Esophagus squamous epithelium (tissue), 5 donors: ENCODE measurements around the gene GLI2. TPM values are rescaled to one million over a fixed set of nuclear protein-coding genes. Genes with fewer than 3 reads are reported as not detected.

Experiments
- DNase-seq: peaks from one replicate; lab custom pipeline; 2025; lab: John Stamatoyannopoulos, UW
- H3K27ac ChIP-seq, 4 donors: fragments of 200-600 bp; sonication (generic); one replicate each; pipeline ENCODE4 v1.5.1; 2016 to 2019; ENCODE audit warnings: mild to moderate bottlenecking in 1 of 4
- H3K27me3 ChIP-seq, 4 donors: fragments of 200-600 bp; sonication (generic); 1 replicate in 3 of 4; 2 replicates in 1 of 4; pipeline versions ENCODE4 v1.5.1 to v1.6.0; 2017 to 2021; ENCODE audit warnings: antibody characterized with exemption in 1 of 4
- H3K36me3 ChIP-seq, 3 donors: fragments of 200-600 bp; sonication (generic); one replicate each; pipeline ENCODE4 v1.5.1; 2016 to 2019
- H3K4me1 ChIP-seq, 3 donors: fragments of 200-600 bp; sonication (generic); one replicate each; pipeline ENCODE4 v1.5.1; 2017 to 2019
- H3K4me3 ChIP-seq, 4 donors: fragments of 200-600 bp; sonication (generic); 1 replicate in 3 of 4; 2 replicates in 1 of 4; pipeline ENCODE4 v1.5.1; 2016 to 2019; ENCODE audit warnings: mild to moderate bottlenecking in 2 of 4, moderate library complexity in 1 of 4
- H3K9me3 ChIP-seq, 3 donors: fragments of 200-600 bp; sonication (generic); one replicate each; pipeline ENCODE4 v1.5.1; 2016 to 2019
- CTCF ChIP-seq, 6 experiments: fragments of 450-650 bp in 4 of 6; fragments of 200-600 bp in 2 of 6; sonication (generic) in 2 of 6; IDR thresholded peaks; one replicate each; pipeline ENCODE4 v1.5.1; 2016 to 2019; ENCODE audit warnings: antibody characterized with exemption in 6 of 6, mild to moderate bottlenecking in 4 of 6, moderate library complexity in 4 of 6
- POLR2A ChIP-seq, 4 donors: fragments of 450-650 bp; IDR thresholded peaks; one replicate each; pipeline ENCODE4 v1.6.1; 2017; ENCODE audit warnings: antibody characterized with exemption in 4 of 4, mild to moderate bottlenecking in 4 of 4, moderate library complexity in 3 of 4
- WGBS, 2 donors: methylation state at CpG; one replicate each; pipeline ENCODE4 v1.1.5; 2018; 5-methylcytosine and 5-hydroxymethylcytosine counted together
- intact Hi-C: fragments of 100-400 bp; cut with DNase I; formaldehyde crosslinking; loops from one replicate; pipeline ENCODE4 v1.15.0; 2022
- total RNA-seq, 4 donors: library from RNA; depleted of rRNA; stranded (reverse); fragments of >200 nt; gene quantifications; one replicate each; pipeline ENCODE4 v1.1.0, GENCODE V29; 2016
- donor health status: DM: yes; HTN: yes; CAD: no.

GLI2 gene
- total RNA-seq, 4 donors from 2014 or later: 1.1 to 2.7 (median 1.9) TPM

DNA sequence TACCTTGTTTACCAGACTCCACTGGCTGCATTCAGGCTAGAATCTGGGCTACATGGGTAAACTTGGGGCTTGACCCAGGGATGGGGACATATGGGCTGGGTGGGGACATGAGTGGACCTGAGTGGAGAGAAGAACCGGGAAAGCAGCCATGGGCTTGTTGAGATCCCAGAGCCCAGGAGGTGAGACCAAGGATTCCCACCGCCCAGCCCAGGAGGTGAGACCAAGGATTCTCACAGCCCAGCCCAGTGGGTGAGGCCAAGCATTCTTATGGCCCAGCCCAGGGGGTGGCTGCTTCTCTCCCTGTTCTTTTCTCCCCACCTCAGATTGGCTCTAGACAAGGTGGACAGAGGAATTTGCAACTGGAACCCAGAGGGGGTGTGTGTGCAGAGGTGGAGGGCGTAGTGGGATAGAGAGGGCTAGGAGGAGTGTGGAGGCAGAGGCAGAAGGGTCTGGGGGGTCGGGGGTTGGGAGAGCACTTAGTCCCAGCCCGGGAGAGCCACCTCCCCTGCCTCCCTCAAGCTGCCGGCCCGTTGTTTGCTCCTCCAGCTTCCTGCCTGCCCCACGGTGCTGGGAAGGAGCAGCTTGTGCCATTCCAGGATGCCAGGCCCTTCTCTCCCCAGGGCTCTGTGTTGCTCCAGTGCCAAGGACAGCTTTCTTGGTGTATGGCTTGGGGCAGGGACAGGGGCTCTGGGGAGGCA lies 25.6 kb downstream of the GLI2 start:
- H3K4me1 ChIP-seq: peaks cover 4 to 46% (median 28%) of the 10 kb centered on the region in 3 donors
- no peak overlapping the region for H3K27ac ChIP-seq
- intact Hi-C loops: no loop called here
- H3K4me3 ChIP-seq: no peak overlapping the region
- 52 to 64% methylated on average over 5 to 6 of the region's 8 CpGs for WGBS, 2 donors
- peaks cover 0 to 4% (median 0%) of the 10 kb centered on the region in 4 donors for H3K27me3 ChIP-seq
- no peaks in the 10 kb centered on the region for H3K9me3 ChIP-seq
- TF ChIP-seq CTCF (IDR thresholded peaks at IDR 0.05) (no peak), POLR2A (IDR thresholded peaks at IDR 0.05) (no peak)
- no peaks in the 10 kb centered on the region for H3K36me3 ChIP-seq
- no peak for DNase-seq

GRCh38 chr2:120761911-120762310 lies 26.2 kb downstream of the GLI2 start:
- Histone ChIP-seq H3K27me3 (peaks cover 0 to 5% (median 0%) of the 10 kb centered on the region in 4 donors), H3K27ac (no peak overlapping the region), H3K4me1 (peaks cover 4 to 48% (median 28%) of the 10 kb centered on the region in 3 donors), H3K9me3 (no peaks in the 10 kb centered on the region), H3K4me3 (no peak overlapping the region), H3K36me3 (no peaks in the 10 kb centered on the region)
- intact Hi-C loops: no loop called here
- WGBS, 2 donors: 100% methylated on average over 1 of the region's 5 CpGs
- TF ChIP-seq POLR2A (IDR thresholded peaks at IDR 0.05) (no peak), CTCF (IDR thresholded peaks at IDR 0.05) (no peak)
- DNase-seq: no peak

- Histone ChIP-seq H3K9me3 (no peaks in the 10 kb centered on the region), H3K4me3 (no peak overlapping the region), H3K27me3 (peaks cover 0 to 5% (median 0%) of the 10 kb centered on the region in 4 donors), H3K36me3 (no peaks in the 10 kb centered on the region), H3K27ac (no peak overlapping the region), H3K4me1 (peaks cover 4 to 47% (median 28%) of the 10 kb centered on the region in 3 donors)
- intact Hi-C loops: no loop called here
- no peak for DNase-seq
- 92 to 97% methylated on average over 9 to 12 of the region's 15 CpGs for WGBS, 2 donors
- TF ChIP-seq POLR2A (IDR thresholded peaks at IDR 0.05) (no peak), CTCF (IDR thresholded peaks at IDR 0.05) (no peak)
These were observed 26.8 kb downstream of the GLI2 start for GRCh38 chr2:120762341-120763061.

DNA sequence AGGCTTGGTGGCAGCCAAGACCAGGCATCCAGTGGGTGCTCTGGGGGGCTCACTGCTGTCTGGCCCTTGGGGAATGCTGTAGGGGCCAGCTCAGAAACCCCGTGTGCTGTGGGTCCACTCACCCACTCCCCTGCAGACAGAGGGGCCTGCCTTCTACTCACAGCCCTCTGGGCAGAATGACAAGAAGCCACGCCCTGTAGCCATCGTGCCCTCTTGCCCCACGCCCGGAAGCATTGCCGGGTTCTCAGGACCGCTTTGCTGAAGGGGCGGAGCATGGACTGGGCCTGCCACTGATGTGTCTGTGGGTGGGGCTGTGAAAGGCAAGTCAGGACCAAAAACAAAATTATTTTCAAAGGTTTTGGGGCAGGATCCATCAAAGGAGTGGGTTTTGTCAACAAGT lies 27.8 kb downstream of the GLI2 start:
- TF ChIP-seq CTCF (IDR thresholded peaks at IDR 0.05) (no peak), POLR2A (IDR thresholded peaks at IDR 0.05) (no peak)
- no peaks in the 10 kb centered on the region for H3K36me3 ChIP-seq
- no peak for DNase-seq
- H3K27ac ChIP-seq: peak overlapping the region in 1 of 4 donors; percentile 44
- H3K4me1 ChIP-seq: peaks cover 4 to 37% (median 21%) of the 10 kb centered on the region in 3 donors
- intact Hi-C loops: no loop called here
- H3K27me3 ChIP-seq: peaks cover 0 to 5% (median 0%) of the 10 kb centered on the region in 4 donors
- 100% methylated on average over 1 of the region's 8 CpGs; no CpG with 5 or more reads in 1 of the 2 donors for WGBS, 2 donors
- H3K4me3 ChIP-seq: no peak overlapping the region
- no peaks in the 10 kb centered on the region for H3K9me3 ChIP-seq

DNA sequence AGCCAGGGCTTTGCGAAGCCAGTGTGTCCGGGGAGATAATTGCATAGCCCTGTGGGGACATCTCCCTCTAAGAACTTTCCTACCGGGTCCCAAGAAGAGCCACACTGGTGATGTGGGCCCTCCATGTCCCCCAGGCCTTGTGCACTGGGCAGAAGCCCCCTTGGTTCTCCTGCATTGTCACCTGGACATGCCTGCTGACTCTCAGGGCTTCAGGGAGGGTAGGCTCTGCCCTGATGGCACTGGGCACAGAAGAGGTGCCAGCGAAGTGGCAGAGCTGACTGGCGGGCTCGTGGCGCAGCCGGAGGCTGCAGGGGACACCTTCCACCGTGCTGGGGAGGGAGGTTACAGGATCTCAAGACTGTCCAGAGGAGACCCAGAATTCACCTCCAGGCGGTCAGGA lies 28.3 kb downstream of the GLI2 start:
- H3K36me3 ChIP-seq: no peaks in the 10 kb centered on the region
- intact Hi-C loops: no loop called here
- TF ChIP-seq CTCF (IDR thresholded peaks at IDR 0.05) (no peak), POLR2A (IDR thresholded peaks at IDR 0.05) (no peak)
- DNase-seq: no peak
- H3K4me1 ChIP-seq: peaks cover 4 to 32% (median 18%) of the 10 kb centered on the region in 3 donors
- peaks cover 0 to 5% (median 0%) of the 10 kb centered on the region in 4 donors for H3K27me3 ChIP-seq
- no peaks in the 10 kb centered on the region for H3K9me3 ChIP-seq
- 92 to 100% methylated on average over 1 to 7 of the region's 10 CpGs for WGBS, 2 donors
- H3K4me3 ChIP-seq: no peak overlapping the region
- peak overlapping the region in 1 of 4 donors; percentile 44 for H3K27ac ChIP-seq
